ENCODE data around the gene APBB3.
"Not testable (repeated sequence)": the region's sequence is repeated elsewhere in the genome, so short reads cannot be mapped to it uniquely, and the experiment has no call there.

Gene APBB3

GRCh38 chr5:140600096-140600495, 35.7 kb upstream of the APBB3 start:
- DNase-seq (ENCODE audit: low read depth, low spot score), result no peak
- no peak for TF ChIP-seq EZH2 (IDR thresholded peaks at IDR 0.05)
- TF ChIP-seq FOXP2 (optimal IDR thresholded peaks at IDR 0.05; ENCODE audit: control extremely low read depth, extremely low read length, insufficient read depth), result no peak
- no peak for TF ChIP-seq POLR2AphosphoS5 (IDR thresholded peaks at IDR 0.05; ENCODE audit: borderline replicate concordance, low read depth, low read length)

GRCh38 chr5:140598836-140599235, 34.4 kb upstream of the APBB3 start:
- H3K36me3 ChIP-seq (ENCODE audit: insufficient read depth, low read length), result no peaks in the 10 kb centered on the region
- no peak for DNase-seq (ENCODE audit: low read depth, low spot score)
- no peak overlapping the region for H3K27ac ChIP-seq
- H3K4me3 ChIP-seq, result no peak overlapping the region
- no peaks in the 10 kb centered on the region for H3K9me3 ChIP-seq (ENCODE audit: low read depth, low read length)
- TF ChIP-seq POLR2AphosphoS5 (IDR thresholded peaks at IDR 0.05; ENCODE audit: borderline replicate concordance, low read depth, low read length), result no peak
- TF ChIP-seq EZH2 (IDR thresholded peaks at IDR 0.05), result no peak
- no peak for TF ChIP-seq FOXP2 (optimal IDR thresholded peaks at IDR 0.05; ENCODE audit: control extremely low read depth, extremely low read length, insufficient read depth)
- no peak overlapping the region for H3K9ac ChIP-seq (ENCODE audit: insufficient read length)

More at GRCh38 chr5:140600096-140600495, 35.7 kb upstream of the APBB3 start:
- Histone ChIP-seq H3K9ac (ENCODE audit: insufficient read length) (no peak overlapping the region), H3K36me3 (ENCODE audit: insufficient read depth, low read length) (no peaks in the 10 kb centered on the region), H3K9me3 (ENCODE audit: low read depth, low read length) (no peaks in the 10 kb centered on the region), H3K27ac (no peak overlapping the region), H3K4me3 (no peak overlapping the region)

- H3K4me3 ChIP-seq, result no peak overlapping the region
- DNase-seq (ENCODE audit: low read depth, low spot score), result no peak
- no peaks in the 10 kb centered on the region for H3K36me3 ChIP-seq (ENCODE audit: insufficient read depth, low read length)
- no peaks in the 10 kb centered on the region for H3K9me3 ChIP-seq (ENCODE audit: low read depth, low read length)
- no peak overlapping the region for H3K27ac ChIP-seq
- TF ChIP-seq EZH2 (IDR thresholded peaks at IDR 0.05), result no peak
- TF ChIP-seq POLR2AphosphoS5 (IDR thresholded peaks at IDR 0.05; ENCODE audit: borderline replicate concordance, low read depth, low read length), result no peak
- TF ChIP-seq FOXP2 (optimal IDR thresholded peaks at IDR 0.05; ENCODE audit: control extremely low read depth, extremely low read length, insufficient read depth), result no peak
- no peak overlapping the region for H3K9ac ChIP-seq (ENCODE audit: insufficient read length)
These were observed 31.9 kb upstream of the APBB3 start for GRCh38 chr5:140596321-140596741.

- H3K36me3 ChIP-seq (ENCODE audit: insufficient read depth, low read length), result no peaks in the 10 kb centered on the region
- DNase-seq (ENCODE audit: low read depth, low spot score), result no peak
- H3K4me3 ChIP-seq, result no peak overlapping the region
- H3K9me3 ChIP-seq (ENCODE audit: low read depth, low read length), result no peaks in the 10 kb centered on the region
- no peak overlapping the region for H3K9ac ChIP-seq (ENCODE audit: insufficient read length)
- no peak overlapping the region for H3K27ac ChIP-seq
- TF ChIP-seq FOXP2 (optimal IDR thresholded peaks at IDR 0.05; ENCODE audit: control extremely low read depth, extremely low read length, insufficient read depth) (no peak), EZH2 (IDR thresholded peaks at IDR 0.05) (no peak), POLR2AphosphoS5 (IDR thresholded peaks at IDR 0.05; ENCODE audit: borderline replicate concordance, low read depth, low read length) (no peak)
These were observed 31.3 kb upstream of the APBB3 start for GRCh38 chr5:140595538-140596300.

- TF ChIP-seq POLR2AphosphoS5 (IDR thresholded peaks at IDR 0.05; ENCODE audit: borderline replicate concordance, low read depth, low read length) (no peak), FOXP2 (optimal IDR thresholded peaks at IDR 0.05; ENCODE audit: control extremely low read depth, extremely low read length, insufficient read depth) (no peak), EZH2 (IDR thresholded peaks at IDR 0.05) (no peak)
- H3K27ac ChIP-seq, result no peak overlapping the region
- H3K36me3 ChIP-seq (ENCODE audit: insufficient read depth, low read length), result no peaks in the 10 kb centered on the region
- H3K4me3 ChIP-seq, result no peak overlapping the region
- DNase-seq (ENCODE audit: low read depth, low spot score), result no peak
- no peak overlapping the region for H3K9ac ChIP-seq (ENCODE audit: insufficient read length)
- H3K9me3 ChIP-seq (ENCODE audit: low read depth, low read length), result no peaks in the 10 kb centered on the region
These were observed 29.8 kb upstream of the APBB3 start for GRCh38 chr5:140594169-140594568.

GRCh38 chr5:140593070-140593469, 28.7 kb upstream of the APBB3 start:
- not testable (repeated sequence) for H3K9me3 ChIP-seq (ENCODE audit: low read depth, low read length); H3K36me3 ChIP-seq (ENCODE audit: insufficient read depth, low read length); H3K9ac ChIP-seq (ENCODE audit: insufficient read length); H3K27ac ChIP-seq; H3K4me3 ChIP-seq; DNase-seq (ENCODE audit: low read depth, low spot score)

GRCh38 chr5:140591747-140592372, 27.5 kb upstream of the APBB3 start:
- no peak for TF ChIP-seq POLR2AphosphoS5 (IDR thresholded peaks at IDR 0.05; ENCODE audit: borderline replicate concordance, low read depth, low read length)
- no peak for TF ChIP-seq EZH2 (IDR thresholded peaks at IDR 0.05)
- no peak for TF ChIP-seq FOXP2 (optimal IDR thresholded peaks at IDR 0.05; ENCODE audit: control extremely low read depth, extremely low read length, insufficient read depth)
- Histone ChIP-seq H3K27ac (no peak overlapping the region), H3K4me3 (no peak overlapping the region), H3K9me3 (ENCODE audit: low read depth, low read length) (no peaks in the 10 kb centered on the region), H3K36me3 (ENCODE audit: insufficient read depth, low read length) (no peaks in the 10 kb centered on the region), H3K9ac (ENCODE audit: insufficient read length) (no peak overlapping the region)
- DNase-seq (ENCODE audit: low read depth, low spot score), result no peak

- DNase-seq (ENCODE audit: low read depth, low spot score), result no peak
- H3K4me3 ChIP-seq, result no peak overlapping the region
- H3K27ac ChIP-seq, result no peak overlapping the region
- no peak overlapping the region for H3K9ac ChIP-seq (ENCODE audit: insufficient read length)
- H3K36me3 ChIP-seq (ENCODE audit: insufficient read depth, low read length), result no peaks in the 10 kb centered on the region
- TF ChIP-seq FOXP2 (optimal IDR thresholded peaks at IDR 0.05; ENCODE audit: control extremely low read depth, extremely low read length, insufficient read depth), result no peak
- TF ChIP-seq POLR2AphosphoS5 (IDR thresholded peaks at IDR 0.05; ENCODE audit: borderline replicate concordance, low read depth, low read length), result no peak
- TF ChIP-seq EZH2 (IDR thresholded peaks at IDR 0.05), result no peak
- H3K9me3 ChIP-seq (ENCODE audit: low read depth, low read length), result no peaks in the 10 kb centered on the region
These were observed 26.5 kb upstream of the APBB3 start for GRCh38 chr5:140590861-140591260.

Data from SK-N-MC (cell line).